HCT116 (cell line): Measurements from ENCODE around the gene KIFAP3. TPM values are rescaled to one million over a fixed set of nuclear protein-coding genes. Genes with fewer than 3 reads are reported as not detected.

ENCODE experiments used
- ATAC-seq: fragments of 200-7000 bp; cut with Tn5 transposase; 2 replicates; pipeline ENCODE4 v1.9.1; 2020; ENCODE audit warnings: mild to moderate bottlenecking, moderate library complexity
- BruUV-seq: library from RNA; stranded (reverse); fragments of 400-500 nt; replicated peaks from 2 replicates; lab custom pipeline; 2021; lab: Mats Ljungman, UMichigan
- CTCF ChIA-PET: fragments of 300-600 bp; sonication (Branson Sonifier 250); formaldehyde crosslinking; loops from one replicate; lab custom pipeline; 2021; ENCODE audit warnings: antibody characterized with exemption; lab: Charles Lee
- POLR2A ChIA-PET: fragments of 300-600, 350-600 bp; sonication (Branson Sonifier 250); formaldehyde crosslinking; loops from one replicate; lab custom pipeline; 2021; ENCODE audit warnings: antibody characterized with exemption; lab: Charles Lee
- RAD21 ChIA-PET, 2 experiments: fragments of 300-600 bp; sonication (Branson Sonifier 250); formaldehyde crosslinking; loops; one replicate each; lab custom pipeline; 2023; ENCODE audit warnings: low total read pairs in 2 of 2; ENCODE audit not compliant: uncharacterized antibody in 2 of 2, unreplicated experiment in 2 of 2, low non-redundant PET in 1 of 2; lab: Charles Lee
- DNase-seq: peaks from one replicate; pipeline ENCODE4 v3.0.0-alpha.2; 2010; ENCODE audit warnings: low read depth, low spot score
- H2AFZ ChIP-seq: fragments of 200-600 bp; shearing (Covaris generic), sonication (generic); 2 replicates; pipeline ENCODE4 v1.6.1; 2017; ENCODE audit warnings: low read depth, mixed run types, mixed read lengths, antibody characterized with exemption, low read length; ENCODE audit not compliant: poor library complexity, severe bottlenecking
- H3K27ac ChIP-seq: 2 replicates; pipeline ENCODE4 v1.5.1; 2012; ENCODE audit warnings: low read depth, low read length
- H3K27me3 ChIP-seq: fragments of 200-600 bp; sonication (generic); 2 replicates; pipeline ENCODE4 v1.6.1; 2016; ENCODE audit warnings: mixed run types, low read length, mixed read lengths; ENCODE audit not compliant: insufficient read depth
- H3K36me3 ChIP-seq, 2 experiments: fragments of 200-500 bp in 1 of 2; fragments of 200-600 bp in 1 of 2; sonication (Bioruptor generic) in 1 of 2; sonication (generic) in 1 of 2; 2 replicates each; pipeline versions ENCODE4 v1.5.1 to v1.6.1; 2014 to 2016; ENCODE audit warnings: low read length in 2 of 2, inconsistent platforms in 1 of 2, mixed read lengths in 1 of 2, mixed run types in 1 of 2; ENCODE audit not compliant: insufficient read depth in 2 of 2, control insufficient read depth in 1 of 2
- H3K4me1 ChIP-seq, 2 experiments: fragments of 200-600 bp in 1 of 2; sonication (generic) in 1 of 2; 2 replicates each; pipeline versions ENCODE4 v1.5.1 to v1.6.1; 2012 to 2017; ENCODE audit warnings: low read length in 2 of 2, inconsistent platforms in 1 of 2, mild to moderate bottlenecking in 1 of 2, mixed read lengths in 1 of 2, mixed run types in 1 of 2, moderate library complexity in 1 of 2; ENCODE audit not compliant: insufficient read depth in 2 of 2, control insufficient read depth in 1 of 2
- H3K4me2 ChIP-seq: fragments of 200-600 bp; sonication (generic); 2 replicates; pipeline ENCODE4 v1.6.1; 2017; ENCODE audit warnings: mixed run types, low read length, mixed read lengths
- H3K4me3 ChIP-seq, 2 experiments: fragments of 200-600 bp in 1 of 2; sonication (generic) in 1 of 2; replicated peaks in 1 of 2; 2 replicates each; pipeline ENCODE4 v1.5.1; 2011 to 2016; ENCODE audit warnings: low read length in 2 of 2, control low read depth in 1 of 2, low read depth in 1 of 2, mild to moderate bottlenecking in 1 of 2, mixed read lengths in 1 of 2, mixed run types in 1 of 2
- H3K79me2 ChIP-seq: fragments of 200-600 bp; sonication (generic); 2 replicates; pipeline ENCODE4 v1.6.1; 2017; ENCODE audit warnings: mild to moderate bottlenecking, mixed run types, low read length, moderate library complexity, mixed read lengths; ENCODE audit not compliant: insufficient read depth
- H3K9ac ChIP-seq: fragments of 200-600 bp; sonication (generic); 2 replicates; pipeline ENCODE4 v1.6.1; 2016; ENCODE audit warnings: low read length, mixed read lengths
- H3K9me2 ChIP-seq: fragments of 200-600 bp; sonication (generic), shearing (Covaris generic); 2 replicates; pipeline ENCODE4 v1.6.1; 2017; ENCODE audit warnings: mixed run types, mild to moderate bottlenecking, moderate library complexity; ENCODE audit not compliant: insufficient read depth
- H3K9me3 ChIP-seq, 2 experiments: fragments of 200-500 bp in 1 of 2; fragments of 200-600 bp in 1 of 2; sonication (Bioruptor generic) in 1 of 2; sonication (generic) in 1 of 2; 2 replicates each; pipeline ENCODE4 v1.6.1; 2014 to 2017; ENCODE audit warnings: low read length in 2 of 2, mixed read lengths in 2 of 2, inconsistent platforms in 1 of 2, low read depth in 1 of 2, mild to moderate bottlenecking in 1 of 2, mixed run types in 1 of 2, moderate library complexity in 1 of 2; ENCODE audit not compliant: control insufficient read depth in 1 of 2, insufficient read depth in 1 of 2
- H4K20me1 ChIP-seq: fragments of 200-600 bp; sonication (generic), shearing (Covaris generic); 2 replicates; pipeline ENCODE4 v1.6.1; 2017; ENCODE audit warnings: mixed run types, mild to moderate bottlenecking, moderate library complexity; ENCODE audit not compliant: insufficient read depth
- CEBPB ChIP-seq: IDR thresholded peaks from 2 replicates; pipeline ENCODE4 v1.6.1; 2012; ENCODE audit warnings: low read depth
- CTCF ChIP-seq, 3 experiments: fragments of 200-600 bp in 1 of 3; sonication (generic) in 1 of 3; IDR thresholded peaks in 2 of 3; conservative IDR thresholded peaks in 1 of 3; 2 replicates each; pipeline ENCODE4 v1.5.1; 2012 to 2017; ENCODE audit warnings: low read depth in 2 of 3, low read length in 2 of 3, antibody characterized with exemption in 1 of 3, borderline replicate concordance in 1 of 3, control low read depth in 1 of 3, mild to moderate bottlenecking in 1 of 3, mixed read lengths in 1 of 3, mixed run types in 1 of 3, moderate library complexity in 1 of 3; ENCODE audit not compliant: insufficient read depth in 1 of 3
- ELF1 ChIP-seq: IDR thresholded peaks from 2 replicates; pipeline ENCODE4 v1.6.1; 2012; ENCODE audit warnings: low read depth, borderline replicate concordance
- JUND ChIP-seq: IDR thresholded peaks from 2 replicates; pipeline ENCODE4 v1.6.1; 2012
- POLR2AphosphoS5 ChIP-seq: IDR thresholded peaks from 2 replicates; pipeline ENCODE4 v1.6.1; 2011; ENCODE audit warnings: mild to moderate bottlenecking, low read depth, low read length, moderate library complexity
- RAD21 ChIP-seq: IDR thresholded peaks from 2 replicates; pipeline ENCODE4 v1.6.1; 2012; ENCODE audit warnings: low read depth, mild to moderate bottlenecking
- TCF7L2 ChIP-seq: IDR thresholded peaks from 2 replicates; pipeline ENCODE4 v1.7.0; 2011; ENCODE audit warnings: borderline replicate concordance, inconsistent platforms; ENCODE audit not compliant: insufficient read depth, insufficient read length; ENCODE audit errors: extremely low read depth
- intact Hi-C: fragments of 100-400 bp; cut with micrococcal nuclease; formaldehyde crosslinking; loops from 2 replicates; pipeline ENCODE4 v1.10.0; 2022
- total RNA-seq: library from RNA; stranded (reverse); gene quantifications from one replicate; pipeline ENCODE4 v1.2.1, GENCODE V29; 2021; ENCODE audit not compliant: unreplicated experiment
- TF ChIP-seq, protein P1 (sequence below): IDR thresholded peaks from 2 replicates; pipeline ENCODE4 v1.6.1; 2012
- TF ChIP-seq, protein P2 (sequence below): IDR thresholded peaks from 2 replicates; pipeline ENCODE4 v1.6.1; 2011; ENCODE audit warnings: mild to moderate bottlenecking, low read length, moderate library complexity; ENCODE audit not compliant: insufficient replicate concordance; ENCODE audit errors: extremely low read depth

The KIFAP3 gene
- total RNA-seq, 1 experiment from 2014 or later, result 10.8 TPM

GRCh38 chr1:170068923-170069322 is 5.6 kb downstream of the KIFAP3 start:
- peaks cover 3 to 12% of the 10 kb centered on the region in 2 experiments; a peak in 2 of 4 replicates for H3K4me1 ChIP-seq
- H3K9me3 ChIP-seq, result no peaks in the 10 kb centered on the region
- ChIA-PET CTCF (no interaction called here), RAD21 (no interaction called here), POLR2A (no interaction called here)
- no peaks in the 10 kb centered on the region for H3K27me3 ChIP-seq
- intact Hi-C loops, result no loop called here
- H3K27ac ChIP-seq, result no peak overlapping the region
- TF ChIP-seq CEBPB, result no peak
- TF ChIP-seq POLR2AphosphoS5, result no peak
- no peak for TF ChIP-seq TCF7L2
- no peak for TF ChIP-seq JUND
- TF ChIP-seq, protein P1, sequence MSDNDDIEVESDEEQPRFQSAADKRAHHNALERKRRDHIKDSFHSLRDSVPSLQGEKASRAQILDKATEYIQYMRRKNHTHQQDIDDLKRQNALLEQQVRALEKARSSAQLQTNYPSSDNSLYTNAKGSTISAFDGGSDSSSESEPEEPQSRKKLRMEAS, result no peak
- no peak for TF ChIP-seq ELF1
- TF ChIP-seq, protein P2, sequence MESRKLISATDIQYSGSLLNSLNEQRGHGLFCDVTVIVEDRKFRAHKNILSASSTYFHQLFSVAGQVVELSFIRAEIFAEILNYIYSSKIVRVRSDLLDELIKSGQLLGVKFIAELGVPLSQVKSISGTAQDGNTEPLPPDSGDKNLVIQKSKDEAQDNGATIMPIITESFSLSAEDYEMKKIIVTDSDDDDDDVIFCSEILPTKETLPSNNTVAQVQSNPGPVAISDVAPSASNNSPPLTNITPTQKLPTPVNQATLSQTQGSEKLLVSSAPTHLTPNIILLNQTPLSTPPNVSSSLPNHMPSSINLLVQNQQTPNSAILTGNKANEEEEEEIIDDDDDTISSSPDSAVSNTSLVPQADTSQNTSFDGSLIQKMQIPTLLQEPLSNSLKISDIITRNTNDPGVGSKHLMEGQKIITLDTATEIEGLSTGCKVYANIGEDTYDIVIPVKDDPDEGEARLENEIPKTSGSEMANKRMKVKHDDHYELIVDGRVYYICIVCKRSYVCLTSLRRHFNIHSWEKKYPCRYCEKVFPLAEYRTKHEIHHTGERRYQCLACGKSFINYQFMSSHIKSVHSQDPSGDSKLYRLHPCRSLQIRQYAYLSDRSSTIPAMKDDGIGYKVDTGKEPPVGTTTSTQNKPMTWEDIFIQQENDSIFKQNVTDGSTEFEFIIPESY, result no peak
- no peak for ATAC-seq
- H3K4me2 ChIP-seq, result no peak overlapping the region
- no peak overlapping the region for H2AFZ ChIP-seq
- DNase-seq, result no peak
- no TSS peak for BruUV-seq
- no peak overlapping the region for H3K9ac ChIP-seq
- H3K9me2 ChIP-seq, result no peaks in the 10 kb centered on the region; the same call in 1 of the 2 replicates
- H3K4me3 ChIP-seq, result no peak overlapping the region
- H3K79me2 ChIP-seq, result no peaks in the 10 kb centered on the region
- no peaks in the 10 kb centered on the region for H4K20me1 ChIP-seq
- H3K36me3 ChIP-seq, result no peaks in the 10 kb centered on the region

GRCh38 chr1:170067253-170067819 is 7.2 kb downstream of the KIFAP3 start:
- BruUV-seq, result no TSS peak
- RAD21 ChIA-PET, result no interaction called here
- no peak for DNase-seq

More at GRCh38 chr1:170067253-170067819, 7.2 kb downstream of the KIFAP3 start:
- Histone ChIP-seq H3K79me2 (no peaks in the 10 kb centered on the region), H3K36me3 (no peaks in the 10 kb centered on the region), H3K9me2 (no peaks in the 10 kb centered on the region; the same call in 1 of the 2 replicates), H3K4me3 (no peak overlapping the region), H3K27me3 (no peaks in the 10 kb centered on the region), H3K4me2 (no peak overlapping the region), H3K27ac (no peak overlapping the region), H4K20me1 (no peaks in the 10 kb centered on the region), H2AFZ (no peak overlapping the region), H3K9me3 (no peaks in the 10 kb centered on the region), H3K4me1 (peaks cover 5 to 22% of the 10 kb centered on the region in 2 experiments; a peak in 3 of 4 replicates), H3K9ac (no peak overlapping the region)
- ChIA-PET POLR2A (no interaction called here), CTCF (no interaction called here)
- TF ChIP-seq RAD21 (peak; percentile 27; the same call in 1 of the 2 replicates), ELF1 (no peak), CTCF (IDR thresholded peaks at IDR 0.05 in 2 of 3, conservative IDR thresholded peaks at IDR 0.05 in 1 of 3; ENCODE audit: borderline replicate concordance in 1 of 3, insufficient read depth in 1 of 3, low read depth in 2 of 3, low read length in 2 of 3) (peak in 1 of 3 experiments; percentile 11; a peak in 1 of 6 replicates)
- intact Hi-C loops, result no loop called here
- ATAC-seq, result no peak
